HG03097 (cell line): ENCODE data around the gene GPC6.

Experiments used
- ATAC-seq: cut with Tn5 transposase; IDR thresholded peaks from one replicate; pipeline ENCODE4 v1.9.1; 2021; ENCODE audit not compliant: unreplicated experiment, low FRiP score

The GPC6 gene

DNA sequence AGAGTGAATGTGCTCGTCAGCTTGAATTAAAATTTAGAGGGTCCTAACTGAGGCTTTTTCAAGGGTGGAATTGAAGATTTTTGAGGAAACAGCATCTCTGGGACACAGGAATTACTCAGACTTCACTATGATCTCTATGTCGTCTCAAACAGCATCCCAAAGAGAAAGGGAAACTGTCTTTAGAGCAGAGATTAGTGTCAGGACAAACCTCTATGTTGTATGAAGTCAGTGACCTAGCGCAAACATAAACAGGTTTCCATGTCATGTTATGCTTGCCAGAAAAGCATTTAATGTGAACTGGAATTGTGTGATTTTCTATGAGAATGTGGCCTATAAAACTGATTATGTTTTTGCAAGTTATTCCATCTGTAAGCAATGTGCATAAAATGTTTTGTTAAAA is 573.7 kb downstream of the GPC6 start:
- no peak for ATAC-seq

DNA sequence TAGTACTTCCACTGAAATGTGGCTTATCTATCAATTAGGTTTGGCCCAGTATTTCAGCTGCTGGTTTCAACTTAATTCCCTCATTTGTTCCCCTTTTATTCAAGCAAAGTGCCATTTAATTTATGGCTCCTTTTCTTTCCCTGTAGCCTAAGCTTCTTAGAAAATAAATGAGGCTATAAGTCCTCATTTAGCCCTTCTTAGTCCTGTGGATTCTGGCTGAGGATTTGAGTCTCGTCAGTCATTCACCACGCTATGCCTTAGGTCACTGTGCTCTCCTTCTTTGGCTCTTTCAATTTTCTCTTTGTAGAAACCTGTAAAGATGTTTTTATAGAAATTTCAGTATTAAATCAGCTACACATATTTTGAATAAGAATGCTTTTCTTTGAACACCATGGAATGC is 579.1 kb downstream of the GPC6 start:
- ATAC-seq: no peak

DNA sequence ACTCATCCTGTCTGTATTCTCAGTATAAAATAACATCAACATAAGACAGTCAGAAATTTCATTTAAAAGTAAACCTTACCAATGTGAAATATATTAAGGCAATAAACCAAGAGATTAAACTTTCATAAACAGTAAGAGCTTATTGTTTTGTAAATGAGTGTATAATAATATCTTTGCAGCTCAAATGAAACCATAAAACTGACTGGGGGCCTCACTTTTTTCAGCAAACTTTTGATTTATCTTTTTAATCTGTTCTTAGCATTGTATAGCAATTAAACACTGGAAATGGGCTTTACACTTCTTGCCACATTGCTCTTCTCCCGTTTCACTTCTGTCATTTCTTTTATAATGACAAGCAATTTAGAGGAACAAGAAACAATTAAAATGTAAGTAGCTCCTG is 580.3 kb downstream of the GPC6 start:
- ATAC-seq: no peak

DNA sequence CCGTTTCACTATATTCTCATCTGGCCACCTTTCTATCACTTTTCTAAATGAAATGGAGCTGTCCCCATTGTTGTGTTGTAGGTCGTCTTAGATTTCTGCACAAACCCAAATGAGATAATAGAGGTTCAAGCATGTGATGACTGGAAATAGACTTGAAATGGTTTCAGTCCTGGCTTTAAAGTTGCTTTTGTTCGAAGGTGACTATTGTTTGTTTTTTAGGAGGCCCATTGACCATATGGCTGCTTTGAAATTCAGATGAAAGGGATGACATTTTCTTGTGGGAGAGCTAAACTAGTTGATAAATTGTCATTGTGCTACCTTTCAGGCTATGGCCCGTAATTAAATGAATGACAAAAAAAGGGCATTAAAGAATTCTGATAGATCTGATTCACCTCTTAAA is 583.7 kb downstream of the GPC6 start:
- ATAC-seq: no peak

DNA sequence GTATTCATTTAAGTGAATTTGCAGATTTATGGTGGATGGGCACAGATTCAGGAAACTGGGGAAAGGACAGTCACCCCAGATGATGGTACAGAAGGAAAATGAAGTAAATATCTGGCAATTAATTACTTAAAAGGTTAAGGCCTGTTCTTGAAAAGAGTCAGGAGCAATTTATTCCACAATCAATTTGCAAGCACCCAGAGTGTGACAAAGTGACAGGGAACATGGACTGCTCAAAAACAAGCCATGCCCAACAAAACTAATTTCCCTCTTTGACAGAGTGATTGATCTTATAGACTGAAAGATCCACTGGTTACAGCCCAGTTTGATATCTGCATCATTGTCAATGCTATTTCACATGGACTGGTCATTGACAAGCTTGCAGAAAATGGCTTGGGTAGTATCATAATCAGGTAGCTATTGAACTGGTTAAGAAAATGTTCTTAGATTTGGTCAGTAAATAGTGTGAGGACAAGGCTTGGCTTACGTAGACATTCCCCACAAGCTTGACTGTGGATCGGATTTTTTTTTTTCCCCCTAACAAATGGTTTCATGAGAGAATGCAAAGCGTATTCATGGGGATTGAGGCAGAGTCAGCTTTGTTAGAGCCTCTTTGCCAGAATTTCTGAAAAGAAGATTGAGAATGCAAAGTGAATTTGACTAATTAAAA is 584.6 kb downstream of the GPC6 start:
- ATAC-seq: no peak

DNA sequence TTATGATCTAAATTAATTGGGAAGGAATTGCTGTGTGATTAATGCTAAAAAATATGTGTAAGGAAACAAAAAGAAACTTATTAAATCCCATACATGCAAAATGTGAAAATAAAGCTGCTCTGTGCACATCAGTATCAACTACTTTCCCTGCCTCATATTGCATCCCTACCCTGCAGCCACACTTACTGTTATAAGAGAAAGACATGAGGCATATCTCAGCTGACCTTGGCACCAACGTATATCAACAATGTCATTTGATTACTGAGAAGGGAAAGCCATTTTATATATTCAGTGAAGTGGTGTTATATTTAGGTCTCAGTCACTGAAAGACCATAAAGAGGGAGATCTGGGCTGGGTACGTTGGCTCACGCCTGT is 585.1 kb downstream of the GPC6 start:
- ATAC-seq: no peak

DNA sequence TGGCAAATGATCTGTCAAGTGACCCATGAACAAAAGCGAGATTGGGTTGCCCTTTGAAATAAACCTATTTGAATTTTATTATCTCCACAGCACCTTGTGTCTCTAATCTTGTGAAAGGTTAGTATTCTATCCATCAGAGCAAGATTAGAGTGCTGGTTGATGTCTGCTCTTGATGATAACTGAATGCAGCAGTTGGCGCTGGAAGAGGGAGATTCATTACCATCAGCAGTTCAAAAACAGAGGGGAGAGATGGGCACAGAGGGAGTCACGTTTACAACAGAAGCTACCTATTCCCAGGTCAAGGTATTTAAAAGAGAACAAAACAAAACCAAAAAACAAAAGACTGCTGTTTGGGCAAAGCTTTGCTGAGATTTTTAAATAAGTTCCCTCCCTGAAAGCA is 588.1 kb downstream of the GPC6 start:
- no peak for ATAC-seq

DNA sequence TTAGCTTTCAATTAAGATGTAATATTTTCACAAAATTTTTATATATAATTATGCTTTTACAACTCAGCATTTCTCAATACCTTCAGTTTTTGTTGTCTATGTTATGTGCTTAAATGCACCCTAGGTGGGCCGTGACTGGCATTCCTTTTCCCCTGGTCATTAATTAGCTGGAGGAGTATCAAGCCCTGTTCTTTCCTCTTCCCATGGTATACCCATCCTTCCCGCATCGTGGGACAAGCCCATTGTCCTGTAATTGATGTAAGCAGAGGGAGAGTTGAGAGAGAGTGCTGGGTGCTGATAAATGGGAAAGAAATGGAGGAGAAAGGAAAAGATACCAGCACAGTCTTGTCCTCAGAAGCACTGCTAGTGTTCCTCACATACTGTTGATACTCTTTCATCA is 591.7 kb downstream of the GPC6 start:
- no peak for ATAC-seq

DNA sequence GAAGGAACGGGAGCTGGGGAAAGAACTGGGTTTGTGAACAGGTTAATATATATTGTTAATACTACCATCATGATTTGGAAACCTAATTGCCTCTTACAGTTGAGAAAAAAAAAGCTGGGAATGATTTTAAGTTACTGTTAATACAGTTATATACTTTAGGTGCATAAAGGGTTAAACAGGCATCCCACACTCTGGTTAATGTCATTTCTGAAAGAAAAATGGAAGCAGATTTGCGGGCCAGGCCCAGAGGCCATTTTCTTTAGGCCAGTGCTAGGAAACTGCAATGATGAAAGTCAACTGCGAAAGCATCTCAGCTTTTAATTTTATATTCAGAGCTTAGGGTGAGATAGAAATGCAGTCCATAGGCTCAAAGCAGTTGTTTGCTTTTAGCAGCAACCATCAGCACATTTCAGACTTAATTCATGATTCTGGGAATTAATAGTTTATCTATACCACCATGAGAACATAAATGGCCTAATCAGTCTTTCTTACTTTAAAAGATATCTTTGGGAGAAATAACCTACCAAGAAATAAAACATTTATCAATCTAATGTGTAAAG is 592.8 kb downstream of the GPC6 start:
- ATAC-seq: no peak

DNA sequence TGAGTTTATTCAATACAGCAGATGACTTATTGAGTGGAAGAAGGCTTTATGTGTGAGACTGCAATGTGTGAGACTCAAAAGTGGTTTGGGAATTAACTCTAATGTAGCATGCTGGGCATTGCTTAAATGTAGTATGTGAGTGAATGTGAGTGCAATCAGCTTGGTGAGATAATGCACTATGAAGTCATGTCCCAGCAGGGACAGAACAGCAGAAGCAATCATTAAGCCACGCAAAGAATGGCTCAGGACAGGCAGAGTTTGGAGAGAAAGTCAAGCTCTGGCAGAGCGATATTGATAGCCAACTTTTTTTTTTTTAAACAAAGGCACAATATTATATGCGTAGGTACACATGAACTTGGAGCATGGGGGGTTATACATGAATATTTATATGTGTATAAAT is 597.7 kb downstream of the GPC6 start:
- no peak for ATAC-seq

DNA sequence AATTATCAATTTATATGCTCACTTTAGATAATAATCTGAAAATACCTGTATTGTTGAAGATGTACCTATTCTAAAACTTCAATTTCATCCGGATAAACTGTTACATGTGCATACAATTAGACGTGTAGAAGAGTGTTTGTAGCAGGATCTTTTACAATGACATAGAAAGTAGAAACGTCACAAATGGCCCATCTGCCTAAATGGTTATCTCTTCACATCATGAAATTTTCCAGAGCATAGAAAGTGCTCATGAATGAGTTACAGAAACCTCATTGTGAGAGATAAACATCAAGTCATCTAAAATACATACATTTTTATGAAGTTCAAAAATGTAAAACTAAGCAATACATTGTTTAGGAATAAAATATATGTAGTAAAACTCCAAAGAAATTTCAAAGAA is 607.4 kb downstream of the GPC6 start:
- ATAC-seq: no peak

DNA sequence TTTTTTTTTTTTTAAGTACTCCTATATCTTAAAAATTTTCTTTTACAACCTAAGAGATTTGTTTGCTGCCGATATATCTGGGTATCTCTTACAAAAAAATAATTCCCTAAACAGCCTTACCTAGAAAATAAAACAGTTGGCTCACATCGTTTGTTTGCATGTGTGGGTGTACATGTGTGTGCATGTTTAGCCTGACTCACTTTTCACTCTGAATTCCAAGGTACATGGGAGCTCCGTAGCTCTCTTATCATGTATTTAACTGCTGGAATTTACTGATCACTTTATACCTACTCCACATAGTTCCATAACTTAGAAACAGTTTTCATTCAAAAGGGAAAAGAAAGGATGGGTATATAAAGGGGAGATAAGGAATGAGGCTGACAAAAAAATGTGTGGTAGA is 616.5 kb downstream of the GPC6 start:
- ATAC-seq: no peak

DNA sequence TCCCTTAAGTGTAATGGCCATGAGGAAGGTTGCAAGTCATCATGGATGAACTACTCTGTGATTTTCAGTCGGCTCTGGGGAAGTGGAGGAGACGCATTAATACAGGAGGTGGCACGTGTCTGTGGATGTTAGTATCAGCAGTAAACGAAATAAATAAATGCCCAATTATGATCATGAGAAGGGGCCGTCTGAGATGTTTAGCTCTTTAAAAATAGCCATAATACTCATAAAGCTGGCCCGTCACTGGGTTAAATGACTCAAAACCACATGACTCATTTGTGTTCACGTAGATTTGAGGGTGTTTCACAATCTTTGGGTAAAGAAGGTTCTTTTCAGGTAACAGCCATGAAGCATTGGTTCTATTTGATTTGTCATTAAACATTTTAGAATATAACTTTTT is 620.6 kb downstream of the GPC6 start:
- no peak for ATAC-seq

DNA sequence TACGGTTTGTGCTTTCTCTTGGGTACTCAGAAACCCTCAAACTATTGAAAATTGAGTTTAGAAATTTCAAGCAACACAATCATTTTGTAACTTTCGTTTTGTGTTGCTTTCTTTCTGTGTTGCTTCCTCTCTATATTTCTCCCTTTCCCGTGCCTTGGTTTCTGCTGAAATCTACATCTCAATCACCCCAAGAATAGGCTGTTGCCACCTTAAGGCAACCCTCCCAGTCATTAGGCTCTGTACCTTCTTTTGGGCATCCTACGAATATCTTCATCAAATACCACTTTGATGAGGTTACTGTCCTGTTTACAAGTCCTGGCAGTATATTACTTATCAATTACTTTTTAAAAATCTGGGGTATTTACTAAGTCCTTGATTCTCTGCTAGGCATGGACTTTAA is 621.6 kb downstream of the GPC6 start:
- no peak for ATAC-seq

DNA sequence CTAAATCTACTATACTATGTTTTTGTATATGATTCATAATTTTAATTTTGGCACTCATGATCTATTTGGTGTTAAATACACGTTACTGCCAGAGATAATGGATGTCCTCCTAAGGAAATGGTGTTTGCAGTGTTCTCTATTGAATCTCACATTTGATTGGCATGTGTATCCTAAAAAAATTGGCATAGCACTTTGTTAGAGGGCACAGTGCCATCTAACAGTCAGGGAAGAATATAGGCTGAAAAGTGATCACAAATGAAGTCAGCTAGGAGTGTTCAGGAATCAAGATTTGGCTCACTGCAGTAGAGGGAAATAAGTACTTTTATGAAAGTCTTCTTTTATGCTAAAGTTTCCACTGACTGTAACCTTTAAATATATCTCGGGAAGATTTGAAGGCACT is 624.6 kb downstream of the GPC6 start:
- ATAC-seq: no peak

DNA sequence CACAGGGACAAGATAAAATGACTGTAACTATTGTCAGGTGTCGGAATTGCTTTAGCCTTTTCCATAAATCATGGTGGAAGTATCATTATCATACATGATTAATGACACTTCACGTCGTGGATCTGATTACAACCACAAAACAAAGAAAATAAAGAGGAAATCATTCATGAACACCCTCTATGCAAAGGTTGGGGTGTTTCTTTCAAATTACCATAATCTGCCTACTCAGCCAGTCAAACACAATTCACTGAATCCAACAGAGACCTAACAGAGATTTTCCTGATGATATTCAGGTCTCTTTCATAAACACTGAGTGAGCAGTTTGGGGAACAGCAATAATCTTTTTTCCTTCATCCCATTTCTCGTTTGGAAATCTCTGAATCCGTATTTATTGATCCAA is 627.3 kb downstream of the GPC6 start:
- no peak for ATAC-seq

DNA sequence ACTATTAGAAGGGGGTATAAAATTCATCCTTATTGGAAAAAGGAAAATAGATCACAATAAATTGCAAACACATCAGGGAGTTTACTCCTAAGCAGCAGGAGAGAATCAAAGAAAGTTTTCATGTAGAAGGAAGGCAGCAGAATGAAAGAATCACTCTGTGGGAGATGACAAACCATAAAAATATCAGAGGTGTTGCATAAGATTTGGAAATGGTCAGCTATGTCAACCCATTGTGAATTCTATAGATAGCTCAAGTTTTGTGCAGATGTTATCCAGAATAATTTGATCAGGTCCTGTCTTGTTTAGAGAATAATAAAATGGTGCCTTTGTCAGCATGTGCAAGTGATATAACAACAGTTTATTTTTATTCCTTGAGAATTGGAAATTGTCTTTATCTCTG is 630.5 kb downstream of the GPC6 start:
- ATAC-seq: no peak

DNA sequence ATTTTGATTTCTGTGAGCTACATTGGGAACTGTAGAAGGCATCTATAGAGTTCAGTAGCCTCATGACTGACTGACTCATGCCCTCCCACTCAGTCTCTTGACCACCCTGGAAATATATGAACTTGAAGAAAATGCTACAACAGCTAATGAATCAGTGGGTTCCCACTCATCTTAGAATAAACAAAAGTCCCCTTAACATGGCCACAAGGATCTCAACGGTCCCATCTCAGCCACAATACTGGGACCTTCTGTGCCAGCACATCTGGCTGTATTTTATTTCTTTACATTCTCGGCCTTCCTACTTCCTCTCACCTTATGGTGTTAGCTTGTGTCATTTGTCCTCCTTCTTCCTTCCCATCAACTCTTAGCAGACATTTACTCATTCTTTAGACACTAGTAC is 633.1 kb downstream of the GPC6 start:
- ATAC-seq: no peak

DNA sequence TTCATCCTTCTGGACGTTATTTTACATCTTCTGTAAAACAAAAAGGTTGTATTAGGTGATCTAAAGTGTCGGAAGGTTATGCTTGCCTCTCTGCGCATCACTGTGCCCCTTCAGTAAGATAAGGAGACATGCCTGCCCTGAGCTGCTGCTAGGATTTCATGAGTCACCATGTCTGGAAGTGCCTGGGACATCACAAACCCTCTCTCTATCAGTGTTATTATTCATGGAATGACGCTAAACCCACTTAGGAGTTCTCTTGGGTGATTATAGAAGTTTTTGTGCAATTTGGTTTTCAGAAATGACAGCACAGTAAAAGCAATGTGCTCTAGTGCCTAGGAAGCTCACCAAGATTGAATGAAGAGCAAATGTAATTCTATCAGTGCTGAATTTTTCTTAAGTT is 635.2 kb downstream of the GPC6 start:
- ATAC-seq: no peak

DNA sequence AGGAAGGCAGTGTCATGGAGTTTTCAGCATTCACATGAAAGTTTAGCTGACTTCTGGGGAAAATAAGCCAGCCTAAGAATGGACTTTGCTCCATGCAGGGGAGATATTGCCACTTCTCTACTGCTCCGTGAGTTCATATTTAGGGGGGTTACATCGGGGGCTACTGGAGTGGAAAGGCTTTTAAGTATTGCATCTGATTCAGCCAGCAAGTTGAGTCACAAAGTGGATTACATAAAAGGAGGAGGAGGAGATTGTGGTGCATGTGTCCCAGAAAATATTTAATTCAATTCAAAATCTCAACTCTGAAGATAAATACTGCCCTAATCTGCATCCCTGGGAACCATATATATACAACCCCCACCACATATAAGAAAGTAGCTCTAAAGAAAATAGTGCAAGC is 635.7 kb downstream of the GPC6 start:
- no peak for ATAC-seq

DNA sequence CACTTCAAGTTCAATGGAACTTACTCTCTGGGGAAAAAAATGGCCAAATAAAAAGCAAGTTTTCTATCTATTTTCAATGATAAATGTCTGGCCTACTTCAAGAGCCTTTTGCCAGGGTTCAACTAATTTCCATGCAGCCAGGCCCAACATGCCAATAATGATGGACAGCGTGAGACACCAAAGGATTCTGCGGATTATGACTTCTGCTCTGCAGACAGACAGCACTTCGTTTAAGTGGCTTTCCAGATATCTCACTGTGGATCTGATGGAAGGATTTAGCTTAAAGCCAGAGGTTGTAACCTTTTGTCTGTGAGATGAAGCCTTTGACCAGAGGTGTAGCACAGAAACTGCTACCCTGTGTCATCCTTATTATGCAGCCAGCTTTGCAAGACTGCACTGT is 638.6 kb downstream of the GPC6 start:
- no peak for ATAC-seq

DNA sequence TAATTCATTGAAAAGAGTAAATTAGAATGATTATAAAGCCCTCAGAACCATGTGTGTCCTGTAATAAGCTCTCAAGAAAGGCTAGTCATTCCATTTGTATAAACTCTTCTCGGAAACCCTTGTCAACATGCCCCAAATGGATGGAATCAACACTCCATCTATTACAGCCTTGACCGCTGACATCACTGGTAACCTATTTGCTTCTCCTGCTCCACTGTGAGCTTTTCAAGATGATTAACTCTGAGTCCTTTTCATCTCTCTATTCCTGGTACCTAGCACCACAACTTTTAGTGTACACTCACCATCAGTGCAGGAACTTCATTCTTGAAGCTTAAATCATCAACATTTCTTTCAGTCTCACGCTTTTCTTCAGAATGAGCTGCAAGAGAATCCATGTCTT is 640.9 kb downstream of the GPC6 start:
- ATAC-seq: no peak

DNA sequence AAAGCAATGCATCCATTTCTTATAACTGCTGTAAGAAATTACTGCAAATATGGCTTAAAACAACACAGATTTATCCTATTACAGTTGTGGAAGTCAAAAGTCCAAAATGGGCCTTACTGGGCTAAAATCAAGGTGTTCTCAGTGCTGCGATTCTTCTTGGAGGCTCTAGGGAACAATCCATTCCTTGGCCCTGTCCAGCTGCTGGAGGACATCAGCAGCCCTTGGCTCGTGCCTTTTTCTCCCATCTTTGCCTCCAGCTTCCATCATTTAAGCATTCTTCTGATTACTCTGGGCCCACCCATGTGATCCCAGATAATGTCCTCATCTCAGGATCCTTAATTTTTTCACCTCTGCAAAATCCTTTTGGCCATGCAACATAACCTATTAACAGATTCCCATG is 645.8 kb downstream of the GPC6 start:
- ATAC-seq: no peak
